Skeletal muscle tissue (tissue), 2 donors: ENCODE data around the gene BAD. TPM values are rescaled to one million over a fixed set of nuclear protein-coding genes. Genes with fewer than 3 reads are reported as not detected.

Experiments used
- small RNA-seq: library from RNA; depleted of rRNA; stranded (forward); fragments of <200 nt; gene quantifications from one replicate; pipeline ENCODE3, GENCODE V24; 2014
- total RNA-seq: library from RNA; depleted of rRNA; stranded (reverse); fragments of >200 nt; gene quantifications from one replicate; pipeline ENCODE4 v1.2.3, GENCODE V29; 2014

BAD gene
- total RNA-seq, 1 donor from 2014 or later, result 23.5 TPM

Small RNA genes lying within 50 kb of the gene (small RNA-seq; reads per million reads assigned to genes)
- not detected for gene RF00019

Other genes starting within 250 kb of the BAD start
- 0.52 TPM for gene FLRT1, start 248.7 kb downstream of the BAD start, total RNA-seq
- gene MACROD1, start 118.6 kb downstream of the BAD start, total RNA-seq, result 91.9 TPM
- gene STIP1, start 98.5 kb downstream of the BAD start, total RNA-seq, result 69.9 TPM
- 4.7 TPM for gene FERMT3, start 77.9 kb downstream of the BAD start, total RNA-seq
- 53.2 TPM for gene TRPT1, start 58.5 kb downstream of the BAD start, total RNA-seq
- gene NUDT22, start 58.4 kb downstream of the BAD start, total RNA-seq, result 17.2 TPM
- gene DNAJC4, start 54.1 kb downstream of the BAD start, total RNA-seq, result 18.8 TPM
- 24.5 TPM for gene VEGFB, start 50.1 kb downstream of the BAD start, total RNA-seq
- 26.1 TPM for gene FKBP2, start 43.6 kb downstream of the BAD start, total RNA-seq
- 95.0 TPM for gene PPP1R14B, start 37.7 kb downstream of the BAD start, total RNA-seq
- 9.4 TPM for gene PLCB3, start 33.1 kb downstream of the BAD start, total RNA-seq
- gene GPR137, start 1.2 kb upstream of the BAD start, total RNA-seq, result 6.3 TPM
- gene KCNK4, start 6.6 kb upstream of the BAD start, total RNA-seq, result not detected
- not detected for gene CATSPERZ, start 15.7 kb upstream of the BAD start, total RNA-seq
- 35.0 TPM for gene ESRRA, start 20.9 kb upstream of the BAD start, total RNA-seq
- 247 TPM for gene TRMT112, start 32.9 kb upstream of the BAD start, total RNA-seq
- gene PRDX5, start 33.5 kb upstream of the BAD start, total RNA-seq, result 144 TPM
- gene CCDC88B, start 55.5 kb upstream of the BAD start, total RNA-seq, result 2.6 TPM
- 13.6 TPM for gene RPS6KA4, start 74.5 kb upstream of the BAD start, total RNA-seq